ENCODE data around the gene IP6K3. TPM values are rescaled to one million over a fixed set of nuclear protein-coding genes. Genes with fewer than 3 reads are reported as not detected.

IP6K3 gene
- total RNA-seq, 1 experiment from 2014 or later = not detected

GRCh38 chr6:33705268-33705885 lies 41.3 kb downstream of the IP6K3 start:
- no peaks in the 10 kb centered on the region for H3K9me2 ChIP-seq (replicated peaks; ENCODE audit: insufficient read depth, low read length)
- no peaks in the 10 kb centered on the region for H3K27me3 ChIP-seq (ENCODE audit: low read length)
- H3K27ac ChIP-seq (ENCODE audit: low read length) = no peak overlapping the region
- peaks cover 14% of the 10 kb centered on the region; the same call in 1 of the 2 replicates for H3K36me3 ChIP-seq (ENCODE audit: insufficient read depth, low read length)
- no peaks in the 10 kb centered on the region for H3K9me3 ChIP-seq (ENCODE audit: low read length)
- no peak overlapping the region for H3K4me2 ChIP-seq (ENCODE audit: low read depth, low read length, poor library complexity, severe bottlenecking)
- peaks cover 19% of the 10 kb centered on the region for H3K4me1 ChIP-seq (ENCODE audit: low read length)
- H3K4me3 ChIP-seq (ENCODE audit: low read length) = no peak overlapping the region
- H2AFZ ChIP-seq (ENCODE audit: low read length) = no peak overlapping the region
- peaks cover 19% of the 10 kb centered on the region for H3K79me2 ChIP-seq (ENCODE audit: low read length)
- no peak for DNase-seq
- no peak overlapping the region for H3K9ac ChIP-seq (ENCODE audit: low read length)
- H4K20me1 ChIP-seq (ENCODE audit: insufficient read depth, low read depth, low read length) = no peaks in the 10 kb centered on the region

DNA sequence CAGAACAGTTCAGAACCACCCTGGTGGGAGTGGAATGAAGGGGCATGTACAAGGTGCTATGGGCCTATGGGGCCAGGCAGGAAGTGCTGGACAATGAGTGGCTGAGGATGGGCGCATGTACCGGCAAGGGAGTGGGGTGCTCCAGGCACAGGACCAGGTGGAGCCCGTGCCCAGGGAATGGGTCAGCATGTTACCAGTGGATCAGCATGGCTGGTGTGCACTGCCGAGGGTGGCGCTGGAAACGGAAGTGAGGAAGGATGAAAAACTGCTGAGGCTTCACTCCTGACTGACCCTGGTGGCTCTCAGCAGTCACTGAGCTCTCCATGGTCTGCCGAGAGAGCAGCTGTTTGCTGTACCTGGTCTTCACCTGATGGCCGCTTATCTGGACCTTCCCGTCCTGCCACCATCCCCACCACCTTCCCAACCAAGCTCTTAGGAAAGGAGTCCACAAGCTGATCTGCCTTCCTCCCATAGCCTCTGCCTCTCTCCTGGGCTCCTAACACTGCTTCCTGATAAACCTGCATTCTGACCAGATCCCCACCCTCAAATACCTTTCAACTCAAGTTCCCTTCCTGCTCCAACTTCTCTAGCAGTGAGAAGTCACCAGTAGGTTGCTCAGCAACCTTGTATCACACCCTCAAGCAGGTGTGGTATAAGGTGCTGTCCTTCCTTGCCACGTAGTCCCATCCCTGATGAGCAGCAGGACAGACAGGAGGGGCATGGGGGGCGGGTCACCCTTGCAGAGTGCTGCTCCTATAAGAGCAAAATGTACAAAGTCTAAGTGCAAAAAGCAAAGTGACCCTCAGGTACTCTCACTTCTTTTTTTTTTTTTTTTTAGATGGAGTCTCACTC lies 42.3 kb downstream of the IP6K3 start:
- Histone ChIP-seq H3K9me3 (ENCODE audit: low read length) (no peaks in the 10 kb centered on the region), H3K9me2 (replicated peaks; ENCODE audit: insufficient read depth, low read length) (no peaks in the 10 kb centered on the region), H3K4me1 (ENCODE audit: low read length) (peaks cover 19% of the 10 kb centered on the region), H3K4me3 (ENCODE audit: low read length) (no peak overlapping the region), H3K36me3 (ENCODE audit: insufficient read depth, low read length) (peaks cover 9% of the 10 kb centered on the region; the same call in 1 of the 2 replicates), H3K27ac (ENCODE audit: low read length) (no peak overlapping the region), H3K27me3 (ENCODE audit: low read length) (no peaks in the 10 kb centered on the region), H3K4me2 (ENCODE audit: low read depth, low read length, poor library complexity, severe bottlenecking) (no peak overlapping the region), H4K20me1 (ENCODE audit: insufficient read depth, low read depth, low read length) (no peaks in the 10 kb centered on the region), H2AFZ (ENCODE audit: low read length) (no peak overlapping the region), H3K79me2 (ENCODE audit: low read length) (peaks cover 10% of the 10 kb centered on the region; the same call in 1 of the 2 replicates), H3K9ac (ENCODE audit: low read length) (no peak overlapping the region)
- no peak for DNase-seq

DNA sequence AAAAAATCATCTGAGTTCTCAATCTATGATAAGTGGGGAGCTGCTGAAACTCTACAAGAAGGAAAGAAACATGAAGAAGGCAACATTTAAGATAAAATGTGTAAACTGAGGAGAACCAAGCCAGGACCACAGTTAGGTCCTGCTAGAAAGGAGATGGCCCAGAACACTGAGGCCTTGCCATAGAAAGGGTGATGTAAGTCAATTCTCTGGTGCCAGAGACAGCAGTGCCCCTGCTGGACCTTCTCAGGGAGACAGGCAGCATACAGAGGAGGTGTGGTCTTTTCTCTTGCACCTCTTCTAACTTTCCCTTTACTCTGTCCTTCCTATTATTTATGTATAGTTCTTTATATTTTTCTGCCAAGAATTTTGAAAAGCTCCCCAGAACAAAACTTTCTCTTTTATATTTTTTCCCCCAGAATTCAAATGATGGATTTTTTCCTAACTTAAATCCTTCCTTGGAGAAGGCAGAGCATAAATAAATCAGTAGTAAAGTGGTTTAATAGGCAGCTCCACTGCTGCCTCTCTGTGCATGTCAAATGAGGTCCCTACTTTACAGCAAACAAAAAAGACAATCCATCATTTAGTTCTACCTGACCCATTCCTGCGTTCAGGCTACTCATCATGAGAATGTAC lies 44.2 kb downstream of the IP6K3 start:
- Histone ChIP-seq H3K9ac (ENCODE audit: low read length) (no peak overlapping the region), H3K4me3 (ENCODE audit: low read length) (no peak overlapping the region), H3K9me3 (ENCODE audit: low read length) (no peaks in the 10 kb centered on the region), H2AFZ (ENCODE audit: low read length) (no peak overlapping the region), H3K4me2 (ENCODE audit: low read depth, low read length, poor library complexity, severe bottlenecking) (no peak overlapping the region), H3K79me2 (ENCODE audit: low read length) (peaks cover 3% of the 10 kb centered on the region; the same call in 1 of the 2 replicates), H3K27me3 (ENCODE audit: low read length) (no peaks in the 10 kb centered on the region), H3K36me3 (ENCODE audit: insufficient read depth, low read length) (peaks cover 8% of the 10 kb centered on the region; the same call in 1 of the 2 replicates), H3K9me2 (replicated peaks; ENCODE audit: insufficient read depth, low read length) (no peaks in the 10 kb centered on the region), H3K27ac (ENCODE audit: low read length) (no peak overlapping the region), H3K4me1 (ENCODE audit: low read length) (peaks cover 33% of the 10 kb centered on the region), H4K20me1 (ENCODE audit: insufficient read depth, low read depth, low read length) (no peaks in the 10 kb centered on the region)
- DNase-seq = peak; percentile 78

DNA sequence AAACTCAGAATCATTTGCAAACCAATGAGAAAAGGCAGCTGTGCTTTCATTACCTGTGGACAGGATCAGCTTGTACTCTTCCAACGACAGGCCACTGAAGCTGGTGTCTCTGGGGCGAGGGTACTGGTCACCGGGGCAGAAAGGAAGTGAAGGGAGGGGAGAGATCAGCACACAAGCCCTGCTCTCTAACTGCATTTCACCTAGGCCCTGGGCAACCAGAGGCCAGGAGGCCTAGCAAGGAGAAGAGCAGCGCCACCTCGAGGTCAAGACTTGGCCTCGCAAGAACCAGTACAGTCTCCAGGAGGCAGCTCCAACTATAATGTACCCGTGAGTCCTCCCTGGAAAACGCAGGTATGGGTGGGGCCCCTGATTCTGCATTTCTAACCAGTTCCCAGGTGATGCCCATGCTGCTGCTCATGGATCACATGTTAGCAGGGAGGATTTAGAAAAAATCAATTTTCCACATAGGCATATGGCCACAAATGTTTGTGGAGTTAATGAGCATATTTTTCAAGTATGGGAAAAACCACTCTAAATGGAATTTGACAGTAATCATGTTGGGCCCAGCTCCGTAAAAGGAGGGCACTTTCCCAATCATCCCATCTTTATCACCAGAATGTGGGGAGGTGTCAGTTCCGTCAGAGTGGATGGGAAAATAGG lies 46.2 kb downstream of the IP6K3 start:
- H4K20me1 ChIP-seq (ENCODE audit: insufficient read depth, low read depth, low read length) = peaks cover 3% of the 10 kb centered on the region; the same call in 1 of the 2 replicates
- H3K4me3 ChIP-seq (ENCODE audit: low read length) = peak overlapping the region; percentile 18; the same call in 1 of the 2 replicates
- peak; percentile 94 for DNase-seq
- no peaks in the 10 kb centered on the region for H3K27me3 ChIP-seq (ENCODE audit: low read length)
- H3K36me3 ChIP-seq (ENCODE audit: insufficient read depth, low read length) = peaks cover 12% of the 10 kb centered on the region; the same call in 1 of the 2 replicates
- peaks cover 3% of the 10 kb centered on the region; the same call in 1 of the 2 replicates for H3K79me2 ChIP-seq (ENCODE audit: low read length)
- peak overlapping the region; percentile 82 for H3K27ac ChIP-seq (ENCODE audit: low read length)
- H3K4me1 ChIP-seq (ENCODE audit: low read length) = peaks cover 53% of the 10 kb centered on the region
- H3K9me3 ChIP-seq (ENCODE audit: low read length) = no peaks in the 10 kb centered on the region
- peak overlapping the region; percentile 60 for H3K9ac ChIP-seq (ENCODE audit: low read length)
- H3K9me2 ChIP-seq (replicated peaks; ENCODE audit: insufficient read depth, low read length) = no peaks in the 10 kb centered on the region
- peak overlapping the region; percentile 69 for H3K4me2 ChIP-seq (ENCODE audit: low read depth, low read length, poor library complexity, severe bottlenecking)
- no peak overlapping the region for H2AFZ ChIP-seq (ENCODE audit: low read length)

DNA sequence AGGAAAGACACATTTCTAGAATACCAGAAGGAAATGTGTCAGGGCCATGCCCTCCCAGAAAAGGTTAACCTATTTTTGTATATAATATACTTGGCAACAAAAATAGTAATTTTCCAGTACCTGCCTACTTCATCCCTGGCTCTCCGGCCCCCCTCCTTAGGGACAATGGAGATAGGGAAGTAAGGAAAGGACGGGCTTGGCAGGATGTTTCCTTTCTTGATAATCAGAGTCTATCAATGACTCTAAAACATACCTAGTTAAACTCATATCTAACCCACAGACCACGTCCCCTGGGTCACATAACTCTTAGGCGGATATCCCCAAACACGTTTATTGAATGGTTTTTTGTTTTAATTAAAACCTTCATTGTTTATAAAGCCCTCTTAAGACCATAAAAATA lies 47.0 kb downstream of the IP6K3 start:
- Histone ChIP-seq H3K79me2 (ENCODE audit: low read length) (peaks cover 3% of the 10 kb centered on the region; the same call in 1 of the 2 replicates), H3K27ac (ENCODE audit: low read length) (peak overlapping the region; percentile 82), H3K4me2 (ENCODE audit: low read depth, low read length, poor library complexity, severe bottlenecking) (peak overlapping the region; percentile 69)

GRCh38 chr6:33699131-33699530 lies 47.6 kb downstream of the IP6K3 start:
- H3K4me2 ChIP-seq (ENCODE audit: low read depth, low read length, poor library complexity, severe bottlenecking) = peak overlapping the region; percentile 69
- peaks cover 54% of the 10 kb centered on the region for H3K4me1 ChIP-seq (ENCODE audit: low read length)

More for the DNA sequence above, 47.0 kb downstream of the IP6K3 start:
- no peak overlapping the region for H2AFZ ChIP-seq (ENCODE audit: low read length)
- no peak for DNase-seq
- no peaks in the 10 kb centered on the region for H3K9me3 ChIP-seq (ENCODE audit: low read length)
- peaks cover 3% of the 10 kb centered on the region; the same call in 1 of the 2 replicates for H4K20me1 ChIP-seq (ENCODE audit: insufficient read depth, low read depth, low read length)
- H3K27me3 ChIP-seq (ENCODE audit: low read length) = no peaks in the 10 kb centered on the region
- H3K4me3 ChIP-seq (ENCODE audit: low read length) = no peak overlapping the region; the same call in 1 of the 2 replicates
- H3K4me1 ChIP-seq (ENCODE audit: low read length) = peaks cover 54% of the 10 kb centered on the region
- peaks cover 12% of the 10 kb centered on the region; the same call in 1 of the 2 replicates for H3K36me3 ChIP-seq (ENCODE audit: insufficient read depth, low read length)
- H3K9me2 ChIP-seq (replicated peaks; ENCODE audit: insufficient read depth, low read length) = no peaks in the 10 kb centered on the region
- peak overlapping the region; percentile 60 for H3K9ac ChIP-seq (ENCODE audit: low read length)

GRCh38 chr6:33698494-33698893 lies 48.2 kb downstream of the IP6K3 start:
- H3K4me1 ChIP-seq (ENCODE audit: low read length) = peaks cover 54% of the 10 kb centered on the region

More at GRCh38 chr6:33699131-33699530, 47.6 kb downstream of the IP6K3 start:
- H3K36me3 ChIP-seq (ENCODE audit: insufficient read depth, low read length) = peaks cover 12% of the 10 kb centered on the region; the same call in 1 of the 2 replicates
- peak; percentile 59 for DNase-seq
- H3K9ac ChIP-seq (ENCODE audit: low read length) = peak overlapping the region; percentile 60
- H3K79me2 ChIP-seq (ENCODE audit: low read length) = peaks cover 3% of the 10 kb centered on the region; the same call in 1 of the 2 replicates
- H3K9me3 ChIP-seq (ENCODE audit: low read length) = no peaks in the 10 kb centered on the region
- no peaks in the 10 kb centered on the region for H3K9me2 ChIP-seq (replicated peaks; ENCODE audit: insufficient read depth, low read length)
- no peak overlapping the region for H2AFZ ChIP-seq (ENCODE audit: low read length)
- peak overlapping the region; percentile 82 for H3K27ac ChIP-seq (ENCODE audit: low read length)
- no peaks in the 10 kb centered on the region for H3K27me3 ChIP-seq (ENCODE audit: low read length)
- peak overlapping the region; percentile 38; the same call in 1 of the 2 replicates for H3K4me3 ChIP-seq (ENCODE audit: low read length)
- H4K20me1 ChIP-seq (ENCODE audit: insufficient read depth, low read depth, low read length) = peaks cover 3% of the 10 kb centered on the region; the same call in 1 of the 2 replicates

More at GRCh38 chr6:33698494-33698893, 48.2 kb downstream of the IP6K3 start:
- no peaks in the 10 kb centered on the region for H3K9me3 ChIP-seq (ENCODE audit: low read length)
- H3K9me2 ChIP-seq (replicated peaks; ENCODE audit: insufficient read depth, low read length) = no peaks in the 10 kb centered on the region
- H3K27me3 ChIP-seq (ENCODE audit: low read length) = no peaks in the 10 kb centered on the region
- peak overlapping the region; percentile 69 for H3K4me2 ChIP-seq (ENCODE audit: low read depth, low read length, poor library complexity, severe bottlenecking)
- peaks cover 12% of the 10 kb centered on the region; the same call in 1 of the 2 replicates for H3K36me3 ChIP-seq (ENCODE audit: insufficient read depth, low read length)
- H4K20me1 ChIP-seq (ENCODE audit: insufficient read depth, low read depth, low read length) = peaks cover 3% of the 10 kb centered on the region; the same call in 1 of the 2 replicates
- peak overlapping the region; percentile 60 for H3K9ac ChIP-seq (ENCODE audit: low read length)
- peaks cover 3% of the 10 kb centered on the region; the same call in 1 of the 2 replicates for H3K79me2 ChIP-seq (ENCODE audit: low read length)
- H3K27ac ChIP-seq (ENCODE audit: low read length) = peak overlapping the region; percentile 82
- H3K4me3 ChIP-seq (ENCODE audit: low read length) = peak overlapping the region; percentile 38; the same call in 1 of the 2 replicates
- no peak overlapping the region for H2AFZ ChIP-seq (ENCODE audit: low read length)
- peak; percentile 52 for DNase-seq
